ENCODE data around the gene TPI1.

- no peak for TF ChIP-seq CTCF (IDR thresholded peaks at IDR 0.05; ENCODE audit: poor library complexity)
- TF ChIP-seq EZH2phosphoT487 (IDR thresholded peaks at IDR 0.05; ENCODE audit: low read depth, severe bottlenecking, unreplicated experiment), result no peak
Observed at GRCh38 chr12:6873094-6874014, 6.0 kb downstream of the TPI1 start, which contains the start of gene SPSB2.

All from hepatocyte (in vitro differentiated cells).